Keratinocyte (primary cell): ENCODE data around the gene CRIM1. TPM values are rescaled to one million over a fixed set of nuclear protein-coding genes. Genes with fewer than 3 reads are reported as not detected.

Experiments used
- DNase-seq: peaks from one replicate; pipeline ENCODE4 v3.0.0-alpha.2; 2011; ENCODE audit warnings: low read depth, missing footprints, low spot score
- FAIRE-seq: peaks from 2 replicates; lab custom pipeline; 2011; peaks lifted over from hg19 to GRCh38; lab: Jason Lieb, UNC
- H2AFZ ChIP-seq: 2 replicates; pipeline ENCODE4 v1.6.0; 2012; ENCODE audit warnings: low read length, control low read depth, inconsistent platforms; ENCODE audit not compliant: control insufficient read depth
- H3K27ac ChIP-seq: 2 replicates; pipeline ENCODE4 v1.5.1; 2011; ENCODE audit warnings: low read length; ENCODE audit not compliant: control insufficient read depth, insufficient read depth
- H3K27me3 ChIP-seq: 3 replicates; pipeline ENCODE4 v1.6.0; 2011; ENCODE audit warnings: low read length; ENCODE audit not compliant: control insufficient read depth, insufficient read depth; ENCODE audit errors: extremely low read depth
- H3K36me3 ChIP-seq, 2 experiments: 2 replicates in 1 of 2; 3 replicates in 1 of 2; pipeline ENCODE4 v1.5.1; 2011; ENCODE audit warnings: low read length in 2 of 2, mild to moderate bottlenecking in 1 of 2; ENCODE audit not compliant: control insufficient read depth in 2 of 2, insufficient read depth in 2 of 2; ENCODE audit errors: extremely low read depth in 1 of 2
- H3K4me1 ChIP-seq: 3 replicates; pipeline ENCODE4 v1.5.1; 2011; ENCODE audit warnings: low read length; ENCODE audit not compliant: control insufficient read depth, insufficient read depth; ENCODE audit errors: extremely low read depth
- H3K4me2 ChIP-seq: 3 replicates; pipeline ENCODE4 v1.6.0; 2011; ENCODE audit warnings: low read depth, low read length; ENCODE audit not compliant: control insufficient read depth, insufficient read depth; ENCODE audit errors: extremely low read depth
- H3K4me3 ChIP-seq, 3 experiments: fragments of 200-600 bp in 1 of 3; sonication (generic) in 1 of 3; 2 replicates in 2 of 3; 3 replicates in 1 of 3; pipeline ENCODE4 v1.5.1; 2011 to 2016; ENCODE audit warnings: low read length in 3 of 3, mild to moderate bottlenecking in 3 of 3, control low read depth in 2 of 3, inconsistent platforms in 1 of 3, low read depth in 1 of 3, mixed read lengths in 1 of 3, mixed run types in 1 of 3, moderate library complexity in 1 of 3; ENCODE audit not compliant: control insufficient read depth in 2 of 3, insufficient read depth in 2 of 3; ENCODE audit errors: extremely low read depth in 1 of 3
- H3K79me2 ChIP-seq: 2 replicates; pipeline ENCODE4 v1.6.0; 2012; ENCODE audit warnings: low read length; ENCODE audit not compliant: control insufficient read depth, insufficient read depth
- H3K9ac ChIP-seq: 3 replicates; pipeline ENCODE4 v1.6.0; 2011; ENCODE audit warnings: low read length; ENCODE audit not compliant: control insufficient read depth, insufficient read depth; ENCODE audit errors: extremely low read depth
- H3K9me1 ChIP-seq: 3 replicates; pipeline ENCODE4 v1.6.0; 2011; ENCODE audit warnings: low read length; ENCODE audit not compliant: control insufficient read depth, insufficient read depth; ENCODE audit errors: extremely low read depth
- H3K9me3 ChIP-seq: 2 replicates; pipeline ENCODE4 v1.5.1; 2012; ENCODE audit warnings: low read depth, low read length; ENCODE audit not compliant: control insufficient read depth
- H4K20me1 ChIP-seq: 3 replicates; pipeline ENCODE4 v1.6.0; 2011; ENCODE audit warnings: low read length; ENCODE audit not compliant: control insufficient read depth, insufficient read depth; ENCODE audit errors: extremely low read depth
- CTCF ChIP-seq, 3 experiments: IDR thresholded peaks in 1 of 3; conservative IDR thresholded peaks in 1 of 3; optimal IDR thresholded peaks in 1 of 3; 2 replicates in 2 of 3; 3 replicates in 1 of 3; pipeline versions ENCODE3 to v1.5.1; 2011; ENCODE audit warnings: low read length in 3 of 3, mild to moderate bottlenecking in 3 of 3, moderate library complexity in 2 of 3, control low read depth in 1 of 3, inconsistent platforms in 1 of 3; ENCODE audit not compliant: insufficient read depth in 2 of 3; ENCODE audit errors: extremely low read depth in 1 of 3
- EZH2 ChIP-seq: IDR thresholded peaks from one replicate; pipeline ENCODE4 v1.6.1; 2012; ENCODE audit warnings: inconsistent platforms, mild to moderate bottlenecking, low read length, moderate library complexity
- dilution Hi-C: fragments of 300-500 bp; cut with MboI; formaldehyde crosslinking; loops from one replicate; pipeline ENCODE4 v1.7.0; 2020; ENCODE audit warnings: low sequenced_read_pairs; ENCODE audit not compliant: extremely low pct_ligation_motif_present
- polyA plus RNA-seq, 5 experiments: library from polyadenylated mRNA; depleted of rRNA in 3 of 5; stranded (reverse) in 3 of 5; stranded (forward) in 1 of 5; unstranded in 1 of 5; fragments of >200 nt; gene quantifications; 1 replicate in 1 of 5; 2 replicates in 3 of 5; 3 replicates in 1 of 5; pipeline versions ENCODE4 v1.2.1 to v1.2.3, GENCODE V29; 2011 to 2012; ENCODE audit warnings: missing spikeins in 2 of 5, low read depth in 1 of 5, low replicate concordance in 1 of 5

CRIM1 gene
- polyA plus RNA-seq, 1 donor (not counting 4 experiments of a cell fraction or from before 2014, with no cell fraction given): 98.3 TPM

GRCh38 chr2:36450466-36451196, 95.1 kb downstream of the CRIM1 start:
- H3K9ac ChIP-seq: peak overlapping the region; percentile 20
- H3K4me1 ChIP-seq: peaks cover 29% of the 10 kb centered on the region
- H3K9me3 ChIP-seq: no peaks in the 10 kb centered on the region
- H3K9me1 ChIP-seq: no peaks in the 10 kb centered on the region
- H3K4me2 ChIP-seq: peak overlapping the region; percentile 52
- dilution Hi-C loops: no loop called here
- peak overlapping the region in 2 of 3 experiments; percentile 11 to 19 for H3K4me3 ChIP-seq
- peaks cover 21 to 41% of the 10 kb centered on the region in 2 experiments for H3K36me3 ChIP-seq
- H3K79me2 ChIP-seq: peaks cover 56% of the 10 kb centered on the region
- H2AFZ ChIP-seq: no peak overlapping the region
- H3K27me3 ChIP-seq: no peaks in the 10 kb centered on the region
- no peak for DNase-seq
- peak overlapping the region; percentile 39 for H3K27ac ChIP-seq
- FAIRE-seq: peak; percentile 20
- no peaks in the 10 kb centered on the region for H4K20me1 ChIP-seq
- TF ChIP-seq EZH2 (no peak), CTCF (optimal IDR thresholded peaks at IDR 0.05 in 1 of 3, IDR thresholded peaks at IDR 0.05 in 1 of 3, conservative IDR thresholded peaks at IDR 0.05 in 1 of 3; ENCODE audit: extremely low read depth in 1 of 3, insufficient read depth in 2 of 3, low read length in 3 of 3) (no peak)

GRCh38 chr2:36451512-36451911, 95.9 kb downstream of the CRIM1 start:
- Histone ChIP-seq H3K27ac (peak overlapping the region; percentile 17), H2AFZ (no peak overlapping the region), H3K9me1 (no peaks in the 10 kb centered on the region), H3K9ac (no peak overlapping the region), H3K4me2 (no peak overlapping the region), H3K79me2 (peaks cover 61% of the 10 kb centered on the region), H3K27me3 (no peaks in the 10 kb centered on the region), H3K36me3 (peaks cover 24 to 35% of the 10 kb centered on the region in 2 experiments), H4K20me1 (no peaks in the 10 kb centered on the region), H3K4me1 (peaks cover 29% of the 10 kb centered on the region), H3K9me3 (no peaks in the 10 kb centered on the region), H3K4me3 (no peak overlapping the region)
- DNase-seq (no peak), FAIRE-seq (no peak)
- TF ChIP-seq EZH2: no peak
- TF ChIP-seq CTCF (optimal IDR thresholded peaks at IDR 0.05 in 1 of 3, IDR thresholded peaks at IDR 0.05 in 1 of 3, conservative IDR thresholded peaks at IDR 0.05 in 1 of 3; ENCODE audit: extremely low read depth in 1 of 3, insufficient read depth in 2 of 3, low read length in 3 of 3): no peak
- dilution Hi-C loops: no loop called here
